Stimulated activated CD8-positive, alpha-beta memory T cell treated with anti-CD3 and anti-CD28 coated beads, Interleukin-7, amount 100 ng/mL, for 4 hours (primary cell): ENCODE results near the gene INPP5F.
"Not testable (repeated sequence)": the region's sequence is repeated elsewhere in the genome, so short reads cannot be mapped to it uniquely, and the experiment has no call there.

Experiments used
- DNase-seq, 2 donors: peaks; one replicate each; pipeline ENCODE4 v3.0.0-alpha.2; 2020; ENCODE audit warnings: low read depth in 2 of 2

Gene INPP5F

GRCh38 chr10:119740096-119740495, 14.2 kb downstream of the INPP5F start:
- no peak for DNase-seq

- no peak for DNase-seq
Measured at GRCh38 chr10:119742947-119743648, 17.2 kb downstream of the INPP5F start.

- no peak for DNase-seq
Measured at GRCh38 chr10:119747940-119748339, 22.1 kb downstream of the INPP5F start.

- no peak for DNase-seq
Measured at GRCh38 chr10:119748871-119749270, 23.0 kb downstream of the INPP5F start.

GRCh38 chr10:119749455-119749854, 23.6 kb downstream of the INPP5F start:
- no peak for DNase-seq

- peak; percentile 12 to 36 for DNase-seq
Measured at GRCh38 chr10:119750391-119751230, 24.8 kb downstream of the INPP5F start.

- no peak for DNase-seq
Measured at GRCh38 chr10:119753309-119753708, 27.5 kb downstream of the INPP5F start.

- no peak for DNase-seq
Measured at GRCh38 chr10:119754085-119754484, 28.2 kb downstream of the INPP5F start.

GRCh38 chr10:119754936-119755335, 29.1 kb downstream of the INPP5F start:
- DNase-seq, result no peak

- no peak for DNase-seq
Measured at GRCh38 chr10:119755446-119755845, 29.6 kb downstream of the INPP5F start.

- DNase-seq, result no peak
Measured at GRCh38 chr10:119758448-119759195, 32.8 kb downstream of the INPP5F start.

GRCh38 chr10:119759832-119760231, 34.0 kb downstream of the INPP5F start:
- no peak for DNase-seq

GRCh38 chr10:119761106-119761505, 35.3 kb downstream of the INPP5F start:
- DNase-seq, result no peak

GRCh38 chr10:119762035-119762434, 36.2 kb downstream of the INPP5F start:
- no peak for DNase-seq

- no peak for DNase-seq
Measured at GRCh38 chr10:119762805-119763798, 37.3 kb downstream of the INPP5F start.

- no peak for DNase-seq
Measured at GRCh38 chr10:119768455-119769094, 42.7 kb downstream of the INPP5F start.

- no peak for DNase-seq
Measured at GRCh38 chr10:119769886-119770285, 44.0 kb downstream of the INPP5F start.

GRCh38 chr10:119770928-119771327, 45.1 kb downstream of the INPP5F start:
- DNase-seq, result no peak

- DNase-seq, result no peak
Measured at GRCh38 chr10:119772334-119772733, 46.5 kb downstream of the INPP5F start.

GRCh38 chr10:119773041-119773440, 47.2 kb downstream of the INPP5F start:
- DNase-seq, result not testable (repeated sequence)

- no peak for DNase-seq
Measured at GRCh38 chr10:119775529-119775928, 49.7 kb downstream of the INPP5F start.
